ENCODE data around the gene ZNF552.
"Not testable (repeated sequence)": the region's sequence is repeated elsewhere in the genome, so short reads cannot be mapped to it uniquely, and the experiment has no call there.

Gene ZNF552

DNA sequence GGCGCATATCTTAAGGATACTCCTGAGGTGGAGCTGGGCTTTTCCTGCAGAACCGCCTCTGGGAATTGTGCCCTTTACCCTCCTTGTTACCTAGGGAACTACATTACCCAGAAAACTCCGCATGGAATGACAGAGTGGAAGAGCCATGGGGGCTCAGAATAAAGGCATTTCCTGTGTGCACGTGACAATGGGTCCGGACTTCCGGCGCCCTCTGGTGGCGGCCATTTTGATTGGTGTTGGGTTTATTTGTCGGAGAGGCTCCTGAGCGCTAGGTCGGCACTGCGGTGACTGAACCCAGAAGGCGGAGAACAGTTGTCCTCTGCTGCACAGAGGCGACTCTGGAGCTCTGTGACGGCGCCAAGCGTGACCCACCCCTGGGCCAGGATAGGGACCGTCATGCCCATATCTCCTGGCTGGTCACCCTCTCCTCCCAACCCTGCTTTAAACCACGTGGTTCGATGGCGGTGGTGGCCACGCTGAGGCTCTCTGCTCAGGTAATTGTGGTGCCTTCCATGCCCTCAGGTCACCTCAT lies 15.4 kb upstream of the ZNF552 start, which contains the start of gene ZNF587B:
TSS of gene ZNF587B (plus strand) at position 229 of the 532 bp plus-strand sequence. CDS start at position 459, 230 bp downstream.
- peak; percentile 31; the same call in 1 of the 2 replicates for TF ChIP-seq CTCF (IDR thresholded peaks at IDR 0.05; ENCODE audit: control insufficient read depth, extremely low read depth, insufficient read depth)
- no peak within 1 kb of the TSS for H3K4me3 ChIP-seq (ENCODE audit: low read depth, low read length)
- DNase-seq (ENCODE audit: low read depth) = no peak

GRCh38 chr19:57829316-57829715 lies 14.6 kb upstream of the ZNF552 start:
- no peak for DNase-seq (ENCODE audit: low read depth)
- no peak overlapping the region for H3K4me3 ChIP-seq (ENCODE audit: low read depth, low read length)
- no peak for TF ChIP-seq CTCF (IDR thresholded peaks at IDR 0.05; ENCODE audit: control insufficient read depth, extremely low read depth, insufficient read depth)

DNA sequence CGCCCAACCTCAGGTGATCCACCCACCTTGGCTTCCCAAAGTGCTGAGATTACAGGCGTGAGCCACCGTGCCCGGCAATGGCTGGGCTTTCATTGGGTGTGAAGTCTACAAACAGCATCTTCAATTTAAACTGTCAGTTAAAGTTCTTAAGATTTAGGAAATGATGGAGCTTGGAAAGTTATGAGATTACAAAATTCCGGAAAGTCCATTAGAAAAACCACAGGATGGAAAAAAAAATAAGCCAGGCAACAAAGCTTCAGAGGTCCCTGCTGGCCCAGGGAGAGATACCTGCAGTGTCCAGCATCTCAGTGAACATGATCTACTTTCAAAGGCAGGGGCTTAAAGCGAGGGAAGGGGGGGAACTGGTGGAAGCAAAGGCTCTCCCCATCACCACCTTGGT lies 10.8 kb upstream of the ZNF552 start:
- H3K4me3 ChIP-seq (ENCODE audit: low read depth, low read length) = no peak overlapping the region
- TF ChIP-seq CTCF (IDR thresholded peaks at IDR 0.05; ENCODE audit: control insufficient read depth, extremely low read depth, insufficient read depth) = no peak
- no peak for DNase-seq (ENCODE audit: low read depth)

DNA sequence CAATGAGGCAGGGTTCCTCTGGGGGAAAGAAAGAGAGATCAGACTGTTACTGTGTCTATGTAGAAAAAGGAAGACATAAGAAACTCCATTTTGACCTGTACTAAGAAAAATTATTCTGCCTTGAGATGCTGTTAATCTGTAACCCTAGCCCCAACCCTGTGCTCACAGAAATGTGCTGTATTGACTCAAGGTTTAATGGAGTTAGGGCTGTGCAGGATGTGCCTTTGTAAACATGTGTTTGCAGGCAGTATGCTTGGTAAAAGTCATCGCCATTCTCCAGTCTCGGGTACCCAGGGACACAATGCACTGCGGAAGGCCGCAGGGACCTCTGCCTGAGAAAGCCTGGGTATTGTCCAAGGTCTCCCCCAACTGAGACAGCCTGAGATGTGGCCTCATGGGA lies 8.9 kb upstream of the ZNF552 start:
- peak overlapping the region; percentile 30 for H3K4me3 ChIP-seq (ENCODE audit: low read depth, low read length)
- not testable (repeated sequence) for DNase-seq (ENCODE audit: low read depth)

GRCh38 chr19:57823155-57823554 lies 8.4 kb upstream of the ZNF552 start:
- DNase-seq (ENCODE audit: low read depth) = not testable (repeated sequence)
- H3K4me3 ChIP-seq (ENCODE audit: low read depth, low read length) = peak overlapping the region; percentile 30

DNA sequence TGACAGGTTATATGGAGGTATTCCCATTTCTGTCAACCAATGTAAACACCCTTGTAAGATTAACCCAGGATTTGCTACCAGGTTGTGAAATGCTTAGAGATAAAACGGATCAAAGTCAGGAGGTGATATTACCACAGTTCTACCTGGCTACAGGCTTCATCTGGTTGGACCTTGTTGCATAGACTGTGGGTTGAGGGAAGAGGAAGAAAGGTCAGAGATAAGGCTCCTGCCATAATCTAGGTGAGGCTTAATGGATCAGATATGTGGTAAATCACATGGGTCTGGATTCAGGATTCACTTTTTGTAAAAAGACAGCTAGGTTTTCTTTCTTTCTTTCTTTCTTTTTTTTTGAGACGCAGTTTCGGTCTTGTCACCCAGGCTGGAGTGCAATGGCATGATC lies 6.8 kb upstream of the ZNF552 start:
- H3K4me3 ChIP-seq (ENCODE audit: low read depth, low read length); DNase-seq (ENCODE audit: low read depth): not testable (repeated sequence)

- not testable (repeated sequence) for DNase-seq (ENCODE audit: low read depth)
- peak overlapping the region; percentile 97 for H3K4me3 ChIP-seq (ENCODE audit: low read depth, low read length)
Observed at GRCh38 chr19:57821095-57821494, 6.4 kb upstream of the ZNF552 start.

GRCh38 chr19:57820599-57820998 lies 5.9 kb upstream of the ZNF552 start:
- TF ChIP-seq CTCF (IDR thresholded peaks at IDR 0.05; ENCODE audit: control insufficient read depth, extremely low read depth, insufficient read depth) = no peak
- DNase-seq (ENCODE audit: low read depth) = no peak
- peak overlapping the region; percentile 97 for H3K4me3 ChIP-seq (ENCODE audit: low read depth, low read length)

DNA sequence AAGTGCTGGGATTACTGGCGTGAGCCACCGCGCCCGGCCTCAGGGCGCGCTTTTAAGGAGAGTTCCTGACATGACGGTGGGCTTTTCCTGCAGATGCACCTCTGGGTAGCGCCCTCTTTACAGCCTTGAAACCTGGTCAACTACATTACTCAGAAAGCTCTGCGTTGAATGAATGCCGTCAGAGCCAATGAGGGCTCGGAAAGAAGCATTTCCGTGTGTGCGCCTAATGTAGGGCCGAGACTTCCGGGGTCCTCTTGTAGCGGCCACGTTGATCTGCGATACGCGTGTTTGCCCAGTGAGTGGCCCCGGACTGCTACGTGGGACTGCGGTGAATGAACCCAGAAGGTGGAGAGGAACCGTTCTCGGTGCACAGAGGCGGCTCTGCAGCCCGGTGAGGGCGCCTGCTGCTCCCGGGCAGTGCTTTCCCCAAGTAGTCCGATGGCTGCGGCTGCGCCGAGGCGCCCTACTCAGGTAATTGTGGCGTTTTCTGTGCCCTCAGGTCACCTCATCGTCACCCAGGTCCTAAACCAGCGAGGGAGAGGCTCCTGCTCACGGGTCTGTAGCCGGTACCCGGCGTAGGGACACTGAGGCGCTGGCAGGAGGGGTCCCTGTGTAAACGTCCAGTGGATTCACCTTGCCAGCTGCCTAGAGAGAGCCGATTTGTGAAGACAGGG lies 4.9 kb upstream of the ZNF552 start:
- peak overlapping the region; percentile 97 for H3K4me3 ChIP-seq (ENCODE audit: low read depth, low read length)
- peak; percentile 89 for DNase-seq (ENCODE audit: low read depth)
- peak; percentile 38 for TF ChIP-seq CTCF (IDR thresholded peaks at IDR 0.05; ENCODE audit: control insufficient read depth, extremely low read depth, insufficient read depth)
